Stimulated activated effector memory CD8-positive, alpha-beta T cell treated with anti-CD3 and anti-CD28 coated beads, Interleukin-12 subunit alpha, Interleukin-12 subunit beta, amount 100 ng/mL, for 72 hours (primary cell): ENCODE results near the gene CPM.

ENCODE experiments used
- ATAC-seq: fragments of 150-1000 bp; cut with Tn5 transposase; 2 replicates; pipeline ENCODE4 v1.10.0; 2021
- DNase-seq, 2 donors: peaks; one replicate each; pipeline ENCODE4 v3.0.0; 2021 to 2022; ENCODE audit warnings: low spot score in 2 of 2
- H3K27ac Mint-ChIP-seq: one replicate; pipeline ENCODE4 v1.8.0; 2022; ENCODE audit warnings: mild to moderate bottlenecking, mixed read lengths
- H3K36me3 Mint-ChIP-seq: one replicate; pipeline ENCODE4 v1.8.0; 2022; ENCODE audit warnings: mild to moderate bottlenecking, mixed read lengths
- H3K4me1 Mint-ChIP-seq: one replicate; pipeline ENCODE4 v1.8.0; 2022; ENCODE audit warnings: mixed read lengths
- H3K4me3 Mint-ChIP-seq: one replicate; pipeline ENCODE4 v1.8.0; 2022; ENCODE audit warnings: mild to moderate bottlenecking, mixed read lengths
- H3K9me3 Mint-ChIP-seq: one replicate; pipeline ENCODE4 v1.8.0; 2022; ENCODE audit warnings: mixed read lengths

Gene CPM

DNA sequence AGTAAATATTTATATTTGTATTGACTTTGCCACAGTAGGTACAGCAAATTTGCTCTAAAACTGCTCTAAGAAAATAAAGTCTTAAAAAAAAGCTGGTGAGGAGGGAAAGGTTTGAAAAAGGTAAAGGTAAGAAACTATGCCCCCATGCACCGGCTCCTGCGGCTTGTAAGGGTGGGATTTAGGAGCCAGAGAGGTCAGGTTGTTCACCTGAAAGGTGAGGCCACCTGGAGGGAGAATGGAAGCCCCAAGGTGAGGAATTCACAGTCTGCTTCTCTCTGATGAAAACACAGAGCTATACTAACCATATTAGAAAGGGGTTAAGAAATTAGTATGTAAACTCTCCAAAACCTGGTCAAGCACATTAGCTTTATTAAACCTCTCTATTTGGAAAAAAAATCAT is 31.8 kb downstream of the CPM start:
- H3K4me1 Mint-ChIP-seq: no peaks in the 10 kb centered on the region
- no peak overlapping the region for H3K4me3 Mint-ChIP-seq
- no peak overlapping the region for H3K27ac Mint-ChIP-seq
- no peaks in the 10 kb centered on the region for H3K9me3 Mint-ChIP-seq
- DNase-seq (no peak), ATAC-seq (no peak)
- H3K36me3 Mint-ChIP-seq: no peaks in the 10 kb centered on the region

- Mint-ChIP-seq H3K36me3 (no peaks in the 10 kb centered on the region), H3K4me1 (no peaks in the 10 kb centered on the region), H3K27ac (no peak overlapping the region), H3K4me3 (no peak overlapping the region), H3K9me3 (no peaks in the 10 kb centered on the region)
- no peak for ATAC-seq
- no peak for DNase-seq
These were observed 32.7 kb downstream of the CPM start for GRCh38 chr12:68900241-68900640.

DNA sequence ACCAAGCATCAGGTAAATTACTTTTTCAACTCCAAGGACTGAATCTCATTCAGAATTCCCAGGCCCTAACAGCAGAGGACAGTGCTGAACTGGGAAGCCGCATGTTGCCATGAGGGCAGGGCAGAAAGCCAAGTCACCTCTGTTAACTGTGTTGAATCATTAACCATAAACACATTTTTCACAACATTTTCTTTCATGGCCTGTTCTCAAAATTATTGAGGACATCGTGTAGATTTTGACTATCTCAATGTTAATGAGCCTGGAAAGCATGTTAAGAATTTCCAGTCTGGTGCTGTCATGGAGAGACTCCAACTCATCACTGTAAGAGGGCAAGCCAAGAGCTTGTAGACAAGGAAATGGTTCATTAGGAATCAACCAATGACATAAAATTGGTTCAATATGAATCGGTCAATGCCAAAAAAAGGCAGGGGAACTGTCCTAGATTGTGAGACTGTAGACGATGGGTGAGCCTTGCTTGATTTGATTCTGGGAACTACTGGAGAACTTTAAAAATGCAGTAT is 33.7 kb downstream of the CPM start:
- Mint-ChIP-seq H3K36me3 (no peaks in the 10 kb centered on the region), H3K9me3 (no peaks in the 10 kb centered on the region), H3K4me1 (no peaks in the 10 kb centered on the region), H3K27ac (no peak overlapping the region), H3K4me3 (no peak overlapping the region)
- no peak for DNase-seq
- no peak for ATAC-seq

DNA sequence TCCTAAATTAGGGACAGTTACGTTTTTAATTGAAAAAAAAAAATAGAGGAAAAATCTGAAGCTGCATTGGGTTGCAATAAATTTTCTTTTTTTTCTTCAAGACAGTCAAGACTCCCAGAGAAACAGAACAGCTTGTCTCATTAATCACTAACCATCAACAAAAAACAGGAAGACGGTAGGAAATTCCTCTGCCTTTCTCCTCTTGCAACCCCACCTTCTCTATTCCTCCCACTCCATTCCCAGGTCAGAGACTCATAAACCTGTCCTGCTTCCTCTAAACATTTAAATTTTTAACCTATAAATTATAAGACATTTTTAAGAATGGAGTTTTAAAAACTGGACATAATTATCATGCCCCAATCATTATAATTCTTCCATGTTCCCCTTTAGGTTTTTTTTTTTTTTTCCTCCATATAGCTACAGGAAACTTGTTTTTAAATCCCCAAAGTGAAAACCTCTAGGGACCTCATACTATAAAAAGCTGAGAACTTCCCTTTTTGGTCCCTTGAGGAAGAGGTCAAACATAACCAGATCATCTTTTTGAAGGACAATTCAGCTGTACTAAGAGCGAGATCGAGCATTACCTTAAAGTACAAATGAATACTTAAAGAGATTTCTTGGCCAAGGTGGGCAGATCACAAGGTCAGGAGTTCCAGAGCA is 36.0 kb downstream of the CPM start:
- ATAC-seq: no peak
- Mint-ChIP-seq H3K4me1 (no peaks in the 10 kb centered on the region), H3K36me3 (no peaks in the 10 kb centered on the region), H3K27ac (no peak overlapping the region), H3K4me3 (no peak overlapping the region), H3K9me3 (no peaks in the 10 kb centered on the region)
- DNase-seq: no peak

- no peaks in the 10 kb centered on the region for H3K36me3 Mint-ChIP-seq
- no peaks in the 10 kb centered on the region for H3K9me3 Mint-ChIP-seq
- ATAC-seq (no peak), DNase-seq (no peak)
- no peaks in the 10 kb centered on the region for H3K4me1 Mint-ChIP-seq
- H3K27ac Mint-ChIP-seq: no peak overlapping the region
- no peak overlapping the region for H3K4me3 Mint-ChIP-seq
These were observed 38.6 kb downstream of the CPM start for GRCh38 chr12:68894276-68894855.

DNA sequence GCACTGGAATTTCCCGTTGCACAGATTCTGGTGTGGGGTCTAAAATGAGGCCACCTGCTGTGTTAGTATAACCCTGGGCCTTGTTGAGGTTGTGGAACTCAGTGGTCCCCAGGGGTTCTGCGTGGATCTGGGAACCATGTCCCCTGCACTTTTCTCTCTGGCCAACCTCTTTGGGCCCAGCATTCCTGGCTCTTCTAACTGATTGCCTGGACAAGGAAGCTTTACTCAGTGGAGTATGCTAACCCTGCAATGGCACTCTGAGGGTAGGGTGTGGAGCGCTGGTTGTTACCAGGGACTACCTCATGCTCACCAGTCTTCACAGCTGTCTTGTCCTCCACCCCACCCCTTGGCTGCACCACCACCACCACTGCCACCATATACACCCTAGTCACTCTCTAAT is 39.2 kb downstream of the CPM start:
- no peaks in the 10 kb centered on the region for H3K36me3 Mint-ChIP-seq

GRCh38 chr12:68893201-68893600 is 39.8 kb downstream of the CPM start:
- DNase-seq (no peak), ATAC-seq (no peak)
- H3K9me3 Mint-ChIP-seq: no peaks in the 10 kb centered on the region
- H3K27ac Mint-ChIP-seq: no peak overlapping the region
- H3K4me1 Mint-ChIP-seq: no peaks in the 10 kb centered on the region
- H3K36me3 Mint-ChIP-seq: no peaks in the 10 kb centered on the region
- no peak overlapping the region for H3K4me3 Mint-ChIP-seq

More for the DNA sequence above, 39.2 kb downstream of the CPM start:
- peak; percentile 6 for ATAC-seq
- no peak for DNase-seq
- H3K27ac Mint-ChIP-seq: no peak overlapping the region
- H3K4me1 Mint-ChIP-seq: no peaks in the 10 kb centered on the region
- no peak overlapping the region for H3K4me3 Mint-ChIP-seq
- no peaks in the 10 kb centered on the region for H3K9me3 Mint-ChIP-seq

GRCh38 chr12:68891141-68891540 is 41.8 kb downstream of the CPM start:
- no peaks in the 10 kb centered on the region for H3K36me3 Mint-ChIP-seq
- DNase-seq (no peak), ATAC-seq (no peak)
- no peaks in the 10 kb centered on the region for H3K9me3 Mint-ChIP-seq
- H3K27ac Mint-ChIP-seq: no peak overlapping the region
- H3K4me1 Mint-ChIP-seq: no peaks in the 10 kb centered on the region
- H3K4me3 Mint-ChIP-seq: no peak overlapping the region

DNA sequence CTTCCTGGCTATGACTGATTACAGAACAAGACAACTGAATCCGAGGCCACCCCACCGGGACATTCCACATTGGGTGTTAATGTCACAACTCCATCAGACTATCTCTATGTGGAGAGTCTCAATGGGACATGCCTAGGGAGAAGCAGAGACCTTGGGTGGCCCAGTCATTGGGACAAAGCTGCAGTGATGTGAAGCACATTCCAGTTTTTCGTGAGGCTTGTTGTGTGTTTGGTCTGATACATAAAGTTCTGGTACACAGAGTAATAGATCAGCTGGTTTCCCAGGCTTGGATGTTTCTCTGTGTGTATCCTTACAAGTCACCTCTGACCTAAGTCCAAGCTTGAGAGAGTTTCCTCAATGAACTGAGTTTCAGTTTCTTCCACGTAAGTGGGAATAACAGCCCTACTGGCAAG is 42.3 kb downstream of the CPM start:
- DNase-seq (no peak), ATAC-seq (no peak)
- no peaks in the 10 kb centered on the region for H3K36me3 Mint-ChIP-seq
- no peak overlapping the region for H3K4me3 Mint-ChIP-seq
- no peaks in the 10 kb centered on the region for H3K4me1 Mint-ChIP-seq
- H3K27ac Mint-ChIP-seq: no peak overlapping the region
- no peaks in the 10 kb centered on the region for H3K9me3 Mint-ChIP-seq

DNA sequence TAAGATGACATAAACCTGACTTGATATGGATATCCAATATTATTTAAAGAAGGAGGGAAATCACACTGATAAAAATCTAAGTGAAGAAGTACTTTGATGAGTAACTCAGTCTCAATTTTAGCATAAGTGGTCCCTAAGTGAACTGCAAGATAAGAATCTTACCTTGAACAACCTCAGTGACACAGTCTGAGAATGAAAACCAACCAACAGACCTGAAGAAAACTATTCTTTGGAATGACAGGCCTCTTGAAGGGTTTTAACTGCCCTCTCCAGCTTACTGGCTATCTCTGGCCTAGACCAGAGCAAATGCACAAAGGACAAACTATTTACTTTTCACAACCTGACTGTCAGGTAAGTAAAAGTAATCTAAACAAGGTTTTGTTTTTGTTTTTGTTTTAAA is 44.7 kb downstream of the CPM start:
- ATAC-seq (peak; percentile 85), DNase-seq (no peak)
- H3K4me1 Mint-ChIP-seq: no peaks in the 10 kb centered on the region
- no peak overlapping the region for H3K4me3 Mint-ChIP-seq
- no peaks in the 10 kb centered on the region for H3K36me3 Mint-ChIP-seq
- no peak overlapping the region for H3K27ac Mint-ChIP-seq
- no peaks in the 10 kb centered on the region for H3K9me3 Mint-ChIP-seq

DNA sequence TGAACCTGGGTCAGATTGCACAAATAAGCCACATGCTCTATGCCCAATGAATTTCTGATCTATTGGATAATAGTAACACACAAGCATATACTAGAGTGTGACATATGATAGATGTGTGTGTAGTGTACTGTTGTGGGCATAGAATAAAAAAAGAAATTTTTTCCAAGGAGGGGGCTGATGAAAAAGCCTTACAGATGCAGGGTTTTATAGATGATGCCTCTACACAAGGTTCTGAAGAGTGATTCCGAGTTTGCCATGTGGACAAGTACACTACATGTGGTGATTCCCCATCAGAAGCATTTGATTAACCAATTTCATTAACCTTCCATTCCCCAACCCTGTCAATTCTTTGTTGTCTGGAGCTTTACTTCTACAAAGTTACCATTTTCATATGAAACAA is 45.3 kb downstream of the CPM start:
- DNase-seq: no peak
- H3K9me3 Mint-ChIP-seq: no peaks in the 10 kb centered on the region
- H3K4me1 Mint-ChIP-seq: no peaks in the 10 kb centered on the region
- no peak overlapping the region for H3K4me3 Mint-ChIP-seq
- ATAC-seq: no peak
- H3K27ac Mint-ChIP-seq: no peak overlapping the region
- H3K36me3 Mint-ChIP-seq: no peaks in the 10 kb centered on the region

DNA sequence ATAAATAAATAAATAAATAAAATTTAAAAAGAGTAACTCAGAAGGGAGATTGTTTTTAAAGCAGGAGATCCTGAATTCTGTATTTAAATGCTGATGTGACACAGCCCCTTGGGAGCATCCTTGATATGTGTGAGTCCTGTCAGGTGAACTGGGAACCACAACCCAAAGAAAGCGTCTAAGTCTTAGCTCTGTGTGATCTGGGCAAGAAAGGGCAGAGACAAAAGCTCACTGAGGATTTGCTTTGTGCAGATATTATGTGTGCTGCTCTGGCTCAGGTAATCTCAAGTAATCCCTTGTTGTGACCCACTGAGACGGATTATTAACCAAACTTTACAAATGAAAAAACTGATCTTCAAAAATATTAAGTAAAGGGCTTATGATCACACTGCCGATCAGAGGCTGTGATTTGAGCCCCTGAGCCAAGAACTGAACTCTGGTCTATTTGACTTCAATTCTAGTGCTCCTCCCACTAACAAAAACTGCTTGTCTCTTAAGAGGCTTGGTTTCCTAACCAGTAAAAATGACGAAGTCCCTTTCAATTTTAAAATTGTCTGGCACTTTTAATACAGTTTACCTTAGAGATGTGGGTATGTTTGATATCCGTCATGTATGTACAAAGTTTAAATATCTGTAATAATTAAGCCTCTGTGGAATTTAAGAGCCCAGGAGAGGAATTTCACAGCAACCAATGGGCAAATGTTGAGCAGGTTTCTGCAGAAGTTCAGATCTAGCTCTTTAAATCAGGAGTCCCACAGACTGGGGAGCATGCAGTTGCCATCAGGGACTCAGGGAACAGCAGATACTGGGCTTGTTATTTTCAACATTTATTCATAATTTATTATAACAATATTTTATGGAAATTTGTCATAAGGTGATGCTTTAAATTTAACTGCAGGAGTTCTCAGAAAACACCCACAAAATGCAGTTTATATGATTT is 46.1 kb downstream of the CPM start:
- DNase-seq: no peak
- no peaks in the 10 kb centered on the region for H3K4me1 Mint-ChIP-seq
- no peaks in the 10 kb centered on the region for H3K36me3 Mint-ChIP-seq
- no peak overlapping the region for H3K4me3 Mint-ChIP-seq
- no peak for ATAC-seq
- no peaks in the 10 kb centered on the region for H3K9me3 Mint-ChIP-seq
- H3K27ac Mint-ChIP-seq: no peak overlapping the region

- no peak overlapping the region for H3K27ac Mint-ChIP-seq
- no peak overlapping the region for H3K4me3 Mint-ChIP-seq
- no peak for ATAC-seq
These were observed 47.6 kb downstream of the CPM start for GRCh38 chr12:68885381-68885780.

GRCh38 chr12:68884251-68884650 is 48.7 kb downstream of the CPM start:
- ATAC-seq (no peak), DNase-seq (no peak)
- no peaks in the 10 kb centered on the region for H3K9me3 Mint-ChIP-seq
- no peaks in the 10 kb centered on the region for H3K4me1 Mint-ChIP-seq
- H3K27ac Mint-ChIP-seq: no peak overlapping the region
- H3K36me3 Mint-ChIP-seq: no peaks in the 10 kb centered on the region
- no peak overlapping the region for H3K4me3 Mint-ChIP-seq

More at GRCh38 chr12:68885381-68885780, 47.6 kb downstream of the CPM start:
- no peak for DNase-seq
- Mint-ChIP-seq H3K4me1 (no peaks in the 10 kb centered on the region), H3K36me3 (no peaks in the 10 kb centered on the region), H3K9me3 (no peaks in the 10 kb centered on the region)

- H3K27ac Mint-ChIP-seq: no peak overlapping the region
- H3K36me3 Mint-ChIP-seq: no peaks in the 10 kb centered on the region
- no peak overlapping the region for H3K4me3 Mint-ChIP-seq
- no peaks in the 10 kb centered on the region for H3K9me3 Mint-ChIP-seq
- DNase-seq: no peak
- no peaks in the 10 kb centered on the region for H3K4me1 Mint-ChIP-seq
- ATAC-seq: no peak
These were observed 49.8 kb downstream of the CPM start for GRCh38 chr12:68883151-68883550.
